AG09309 (cell line): ENCODE results near the gene CNFN.

ENCODE experiments used
- DNase-seq: peaks from one replicate; pipeline ENCODE4 v3.0.0-alpha.2; 2010; ENCODE audit warnings: low read depth
- H3K4me3 ChIP-seq: 2 replicates; pipeline ENCODE4 v1.5.1; 2011; ENCODE audit warnings: mild to moderate bottlenecking, low read depth, low read length, moderate library complexity; ENCODE audit not compliant: control insufficient read depth
- TF ChIP-seq, protein P1 (sequence below): IDR thresholded peaks from 2 replicates; pipeline ENCODE4 v1.5.1; 2011; ENCODE audit warnings: mild to moderate bottlenecking, low read depth, low read length, inconsistent platforms; ENCODE audit not compliant: insufficient read depth, control insufficient read depth; ENCODE audit errors: missing control alignments

Gene CNFN, protein sequence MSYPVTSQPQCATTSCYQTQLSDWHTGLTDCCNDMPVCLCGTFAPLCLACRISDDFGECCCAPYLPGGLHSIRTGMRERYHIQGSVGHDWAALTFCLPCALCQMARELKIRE

DNA sequence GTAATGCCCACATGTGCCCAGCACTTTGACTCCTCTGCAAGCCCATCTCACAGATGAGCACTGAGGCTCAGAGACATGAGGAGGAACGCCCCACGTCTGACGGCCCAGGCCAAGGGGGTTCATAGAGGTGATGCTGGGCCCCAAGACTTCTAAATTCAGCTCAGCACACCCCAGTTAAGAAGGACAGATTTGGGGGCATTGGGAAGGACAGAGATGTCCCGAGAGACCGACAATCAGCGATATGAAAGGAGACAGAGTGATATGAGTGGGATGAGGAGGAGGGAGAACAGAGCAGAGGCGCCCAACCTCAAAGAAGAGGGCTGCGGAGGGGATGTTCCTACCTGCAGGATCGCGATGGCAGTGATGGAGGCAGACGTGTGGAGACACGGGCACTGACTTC, at the start of gene CNFN:
Gene CNFN, minus strand, starts transcription at position 399 of the 400 bp plus-strand sequence. CDS start 1,260 bp downstream, outside the sequence.
- no peak for DNase-seq
- H3K4me3 ChIP-seq = no peak within 1 kb of the TSS
- TF ChIP-seq, protein P1, sequence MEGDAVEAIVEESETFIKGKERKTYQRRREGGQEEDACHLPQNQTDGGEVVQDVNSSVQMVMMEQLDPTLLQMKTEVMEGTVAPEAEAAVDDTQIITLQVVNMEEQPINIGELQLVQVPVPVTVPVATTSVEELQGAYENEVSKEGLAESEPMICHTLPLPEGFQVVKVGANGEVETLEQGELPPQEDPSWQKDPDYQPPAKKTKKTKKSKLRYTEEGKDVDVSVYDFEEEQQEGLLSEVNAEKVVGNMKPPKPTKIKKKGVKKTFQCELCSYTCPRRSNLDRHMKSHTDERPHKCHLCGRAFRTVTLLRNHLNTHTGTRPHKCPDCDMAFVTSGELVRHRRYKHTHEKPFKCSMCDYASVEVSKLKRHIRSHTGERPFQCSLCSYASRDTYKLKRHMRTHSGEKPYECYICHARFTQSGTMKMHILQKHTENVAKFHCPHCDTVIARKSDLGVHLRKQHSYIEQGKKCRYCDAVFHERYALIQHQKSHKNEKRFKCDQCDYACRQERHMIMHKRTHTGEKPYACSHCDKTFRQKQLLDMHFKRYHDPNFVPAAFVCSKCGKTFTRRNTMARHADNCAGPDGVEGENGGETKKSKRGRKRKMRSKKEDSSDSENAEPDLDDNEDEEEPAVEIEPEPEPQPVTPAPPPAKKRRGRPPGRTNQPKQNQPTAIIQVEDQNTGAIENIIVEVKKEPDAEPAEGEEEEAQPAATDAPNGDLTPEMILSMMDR = no peak

DNA sequence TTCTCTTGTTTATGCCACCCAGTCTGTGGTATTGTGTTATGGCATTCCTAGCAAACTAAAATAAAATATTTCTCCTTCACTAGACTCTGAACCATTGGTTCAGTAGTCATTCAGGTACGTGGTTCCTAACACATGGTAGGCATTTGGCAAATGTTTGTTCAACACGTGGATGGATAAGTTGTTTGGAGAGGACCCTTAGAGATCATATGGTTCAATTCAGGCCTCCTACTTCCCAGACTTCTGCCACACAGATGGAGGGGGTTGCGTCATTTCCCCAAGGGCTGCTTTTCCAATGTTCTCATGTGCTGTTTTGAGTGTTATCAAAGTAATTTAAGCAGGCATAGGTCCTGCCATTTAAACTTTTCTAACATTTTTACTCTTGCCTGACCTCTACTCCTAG, 45.9 kb upstream of the CNFN start:
- DNase-seq = no peak
- TF ChIP-seq, protein P1 = no peak
- H3K4me3 ChIP-seq = no peak overlapping the region

DNA sequence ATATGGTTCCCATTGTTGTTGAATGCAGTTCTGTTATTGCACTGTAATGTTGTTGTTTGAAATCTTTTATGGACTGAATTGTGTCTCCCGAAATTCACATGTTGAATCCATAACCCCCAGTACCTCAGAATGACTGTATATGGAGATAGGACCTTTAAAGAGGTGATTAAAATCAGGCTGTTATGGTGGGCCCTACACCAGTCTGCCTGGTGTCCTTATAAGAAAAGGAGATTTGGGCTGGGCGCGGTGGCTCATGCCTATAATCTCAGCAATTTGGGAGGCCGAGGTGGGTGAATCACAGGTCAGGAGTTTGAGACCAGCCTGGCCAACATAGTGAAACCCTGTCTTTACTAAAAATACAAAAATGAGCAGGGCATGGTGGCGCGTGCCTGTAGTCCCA, 45.2 kb upstream of the CNFN start:
- DNase-seq = no peak
- H3K4me3 ChIP-seq = no peak overlapping the region
- TF ChIP-seq, protein P1 = no peak

DNA sequence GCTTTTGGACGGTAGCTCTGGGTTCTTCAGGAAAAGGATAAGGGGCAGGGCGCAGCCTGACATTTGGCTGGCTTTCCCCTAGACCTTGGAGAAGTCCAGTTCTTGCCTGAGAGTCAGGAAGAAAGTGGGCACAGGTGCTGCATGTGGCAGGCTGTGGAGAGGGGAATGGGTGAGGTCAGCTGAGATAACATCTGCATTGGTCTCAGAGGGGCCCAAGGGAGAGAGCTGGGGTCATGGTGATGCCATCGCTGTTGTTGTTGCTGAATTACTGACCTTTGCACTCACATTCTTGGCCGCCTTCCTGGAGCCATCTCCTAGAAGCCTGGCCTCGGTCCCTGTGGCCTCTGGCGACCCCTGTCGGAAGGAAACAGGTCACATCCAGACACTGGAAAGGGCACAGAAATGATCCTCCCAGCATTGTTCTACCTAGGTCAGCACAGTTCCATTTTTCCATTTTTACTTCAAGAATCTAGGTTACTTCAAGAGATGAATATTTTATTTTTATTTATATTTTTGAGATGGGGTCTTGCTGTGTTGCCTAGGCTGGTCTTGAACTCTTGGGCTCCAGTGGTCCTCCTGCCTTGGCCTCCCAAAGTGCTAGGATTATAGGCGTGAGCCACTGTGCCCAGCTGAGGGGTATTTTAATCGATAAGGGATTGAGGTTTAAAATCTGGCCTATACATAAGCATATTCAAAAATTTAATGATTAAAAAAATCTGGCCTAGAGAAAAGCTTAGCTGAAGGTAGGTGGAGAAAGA, 43.6 kb upstream of the CNFN start:
- TF ChIP-seq, protein P1 = peak; percentile 63
- DNase-seq = no peak
- H3K4me3 ChIP-seq = no peak overlapping the region

DNA sequence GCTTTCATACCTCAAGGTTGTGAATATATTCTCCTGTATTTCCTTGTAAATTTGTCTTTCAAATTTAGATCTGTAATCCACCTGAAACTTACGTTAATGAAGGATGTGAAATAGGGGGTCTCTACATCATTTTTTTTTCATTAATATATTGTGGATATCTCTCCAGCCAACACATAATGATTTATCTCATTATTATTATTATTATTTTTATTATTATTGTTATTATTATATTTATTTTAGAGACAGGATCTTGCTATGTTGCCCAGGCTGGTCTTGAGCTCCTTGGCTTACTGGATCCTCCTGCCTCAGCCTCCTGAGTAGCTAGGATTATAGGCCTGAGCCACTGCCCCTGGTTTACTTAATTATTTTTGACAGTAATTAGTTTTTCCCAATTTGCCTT, 41.4 kb upstream of the CNFN start:
- TF ChIP-seq, protein P1 = no peak
- H3K4me3 ChIP-seq = no peak overlapping the region
- DNase-seq = no peak

DNA sequence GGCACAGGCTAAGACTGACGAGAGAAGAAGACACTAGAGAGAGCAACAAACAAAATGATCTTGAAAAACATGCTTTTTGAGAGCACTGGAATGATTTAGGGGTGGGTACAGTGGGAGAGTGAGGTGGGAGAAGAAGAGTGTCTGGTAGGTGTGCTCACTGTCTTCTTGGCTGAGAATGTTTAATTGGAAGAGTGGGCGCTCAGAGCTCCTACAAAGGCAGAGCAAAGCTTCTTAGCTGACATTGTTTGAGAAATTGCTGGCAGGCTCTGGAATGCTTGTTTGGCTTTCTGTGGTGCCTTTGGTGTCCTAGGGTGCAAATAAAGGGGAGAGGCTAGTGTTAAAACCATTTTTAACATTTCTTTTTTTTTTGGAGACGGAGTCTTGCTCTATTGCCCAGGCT, 38.6 kb upstream of the CNFN start:
- DNase-seq = no peak
- TF ChIP-seq, protein P1 = no peak
- no peak overlapping the region for H3K4me3 ChIP-seq
